GF-D8 (cell line): ENCODE results near the gene TRIM46.

Experiments
- DNase-seq: peaks from one replicate; lab custom pipeline; 2025; lab: John Stamatoyannopoulos, UW

TRIM46 gene

DNA sequence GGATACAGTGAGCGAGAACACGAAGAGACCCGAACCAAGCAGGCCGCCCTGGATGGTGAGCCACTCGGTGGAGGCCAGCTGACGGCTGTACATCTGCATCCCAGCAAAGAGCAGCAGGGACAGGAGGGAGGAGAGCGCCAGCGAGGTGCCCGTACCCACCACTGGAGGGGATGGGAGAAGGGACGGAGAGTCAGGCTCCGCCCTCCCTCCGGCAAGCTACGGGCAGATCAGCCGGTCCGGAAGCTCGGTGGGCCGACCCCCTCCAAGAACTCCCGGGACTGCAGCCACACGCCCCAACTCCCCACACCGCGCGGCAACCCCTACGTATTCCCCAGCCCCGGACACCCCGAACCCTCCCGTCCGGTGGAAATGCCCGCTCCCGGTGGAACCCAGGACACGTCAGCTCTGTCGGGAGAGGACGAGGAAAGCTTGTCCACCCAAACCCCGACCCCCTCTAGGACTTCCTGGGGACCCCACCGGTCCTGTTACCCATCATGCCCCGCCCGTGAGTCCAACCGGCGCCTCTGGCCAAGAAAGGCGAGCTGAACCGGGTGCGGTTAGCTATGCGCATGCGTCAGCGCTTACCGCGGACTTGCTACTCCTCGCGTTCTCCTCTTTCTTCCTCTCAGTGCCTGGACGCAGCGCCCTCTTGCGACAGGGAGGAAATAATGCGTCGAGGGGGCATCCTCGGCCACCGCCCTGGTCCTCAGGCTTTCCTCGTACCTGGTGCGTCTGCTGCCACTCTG, 744 bp upstream of the TRIM46 start, which contains the start of gene KRTCAP2:
KRTCAP2 (minus strand) TSS at position 573 of the 746 bp plus-strand sequence; CDS start at position 493, 80 bp downstream.
- peak; percentile 82 for DNase-seq

DNA sequence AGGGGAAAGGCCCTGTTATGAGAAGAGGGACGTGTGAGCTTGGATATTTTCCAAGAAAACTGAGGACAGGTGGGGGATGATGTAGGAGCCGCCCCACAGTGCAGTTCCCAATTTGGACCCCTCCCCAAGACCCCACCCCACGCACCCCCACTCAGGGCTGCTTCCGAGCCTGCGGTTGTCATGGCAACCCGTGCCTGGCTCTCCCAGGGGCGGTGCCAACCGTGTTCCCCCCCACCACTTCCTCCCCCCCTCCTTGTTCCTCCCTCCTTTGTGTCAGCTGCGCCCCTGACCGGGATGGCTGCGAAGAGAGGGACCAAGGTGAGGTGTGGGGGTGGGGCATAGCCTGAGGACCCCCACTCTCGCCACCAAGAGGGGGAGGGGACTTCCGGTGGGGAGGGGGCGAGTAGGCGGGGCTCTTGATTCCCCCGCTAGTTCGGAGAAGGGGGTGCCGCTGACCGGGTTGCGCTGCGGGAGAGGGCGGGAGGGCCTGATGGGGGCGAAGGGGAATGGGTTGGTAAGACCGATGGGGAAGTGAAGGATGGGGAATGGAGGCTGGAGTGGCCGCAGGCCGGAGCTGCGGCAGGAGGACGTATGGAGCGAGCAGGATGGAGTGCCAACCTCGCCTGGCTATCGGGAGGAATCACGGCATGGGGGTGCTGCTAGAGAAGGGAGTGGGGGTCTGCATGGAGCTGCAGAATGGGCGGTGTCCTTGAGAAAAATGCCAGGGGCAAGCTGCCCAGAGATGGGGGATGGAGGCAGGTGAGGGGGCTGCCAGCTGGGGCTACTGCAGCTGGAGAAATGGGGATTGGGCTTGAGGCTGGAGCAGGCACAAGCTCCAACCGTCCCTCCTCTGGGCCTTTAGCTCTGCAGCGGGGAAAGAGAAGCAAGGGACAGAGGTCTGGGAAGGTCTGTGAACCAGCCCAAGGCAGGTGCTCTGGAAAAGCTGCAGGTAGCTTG, 953 bp downstream of the TRIM46 start:
- DNase-seq: no peak

DNA sequence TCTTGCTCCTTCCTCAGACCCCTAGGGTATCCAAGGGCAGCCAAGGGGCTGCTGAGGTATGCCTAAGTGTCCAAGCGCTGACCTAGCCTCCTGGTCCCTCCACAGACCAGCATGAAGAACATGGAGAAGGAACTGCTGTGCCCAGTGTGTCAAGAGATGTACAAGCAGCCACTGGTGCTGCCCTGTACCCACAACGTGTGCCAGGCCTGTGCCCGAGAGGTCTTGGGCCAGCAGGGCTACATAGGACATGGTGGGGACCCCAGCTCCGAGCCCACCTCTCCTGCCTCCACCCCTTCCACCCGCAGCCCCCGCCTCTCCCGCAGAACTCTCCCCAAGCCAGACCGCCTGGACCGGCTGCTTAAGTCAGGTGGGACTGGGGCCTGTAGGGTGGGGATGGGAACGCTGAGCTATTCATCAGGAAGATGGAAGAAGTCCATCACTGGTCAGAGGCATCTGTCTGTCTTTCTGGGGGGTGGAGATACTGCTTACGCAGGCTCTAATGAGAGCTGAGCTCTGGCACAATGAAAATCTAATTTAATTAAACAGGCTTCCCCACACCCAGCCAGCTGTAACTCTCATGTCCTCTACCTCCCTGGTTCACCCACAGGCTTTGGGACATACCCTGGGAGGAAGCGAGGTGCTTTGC, 1.8 kb downstream of the TRIM46 start:
- DNase-seq: no peak

DNA sequence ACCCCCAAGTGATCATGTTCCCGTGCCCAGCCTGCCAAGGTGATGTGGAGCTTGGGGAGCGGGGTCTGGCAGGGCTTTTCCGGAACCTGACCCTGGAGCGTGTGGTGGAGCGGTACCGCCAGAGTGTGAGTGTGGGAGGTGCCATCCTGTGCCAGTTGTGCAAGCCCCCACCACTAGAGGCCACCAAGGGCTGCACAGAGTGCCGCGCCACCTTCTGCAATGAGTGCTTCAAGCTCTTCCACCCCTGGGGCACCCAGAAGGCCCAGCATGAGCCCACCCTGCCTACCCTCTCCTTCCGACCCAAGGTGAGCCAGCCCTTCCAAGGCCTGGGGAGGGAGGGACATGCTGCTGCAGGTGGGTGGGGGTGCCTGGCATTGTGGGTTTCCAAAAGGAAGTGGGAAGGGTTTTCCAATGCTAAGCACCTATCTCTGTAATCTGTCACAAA, 2.3 kb downstream of the TRIM46 start:
- peak; percentile 50 for DNase-seq

DNA sequence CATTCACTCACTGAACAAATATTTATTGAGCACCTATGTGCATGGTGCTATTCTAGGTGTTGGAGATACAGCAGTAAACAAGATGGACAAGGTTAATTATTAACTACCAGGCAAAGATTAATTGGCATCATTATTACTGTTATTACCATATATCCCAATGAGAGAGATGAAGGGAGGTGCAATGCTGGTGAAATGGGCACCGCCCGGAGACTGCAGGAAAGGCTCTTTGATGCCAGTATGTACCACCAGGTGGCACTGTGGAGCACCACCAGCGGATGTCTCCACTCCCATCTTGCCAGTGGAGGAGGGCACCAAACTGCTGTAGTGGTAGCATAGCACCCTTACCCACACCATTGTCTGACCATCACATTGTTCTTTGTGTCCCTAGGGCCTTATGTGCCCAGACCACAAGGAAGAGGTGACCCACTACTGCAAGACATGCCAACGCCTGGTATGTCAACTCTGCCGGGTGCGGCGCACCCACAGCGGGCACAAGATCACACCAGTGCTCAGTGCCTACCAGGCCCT, 3.0 kb downstream of the TRIM46 start:
- DNase-seq: peak; percentile 30

DNA sequence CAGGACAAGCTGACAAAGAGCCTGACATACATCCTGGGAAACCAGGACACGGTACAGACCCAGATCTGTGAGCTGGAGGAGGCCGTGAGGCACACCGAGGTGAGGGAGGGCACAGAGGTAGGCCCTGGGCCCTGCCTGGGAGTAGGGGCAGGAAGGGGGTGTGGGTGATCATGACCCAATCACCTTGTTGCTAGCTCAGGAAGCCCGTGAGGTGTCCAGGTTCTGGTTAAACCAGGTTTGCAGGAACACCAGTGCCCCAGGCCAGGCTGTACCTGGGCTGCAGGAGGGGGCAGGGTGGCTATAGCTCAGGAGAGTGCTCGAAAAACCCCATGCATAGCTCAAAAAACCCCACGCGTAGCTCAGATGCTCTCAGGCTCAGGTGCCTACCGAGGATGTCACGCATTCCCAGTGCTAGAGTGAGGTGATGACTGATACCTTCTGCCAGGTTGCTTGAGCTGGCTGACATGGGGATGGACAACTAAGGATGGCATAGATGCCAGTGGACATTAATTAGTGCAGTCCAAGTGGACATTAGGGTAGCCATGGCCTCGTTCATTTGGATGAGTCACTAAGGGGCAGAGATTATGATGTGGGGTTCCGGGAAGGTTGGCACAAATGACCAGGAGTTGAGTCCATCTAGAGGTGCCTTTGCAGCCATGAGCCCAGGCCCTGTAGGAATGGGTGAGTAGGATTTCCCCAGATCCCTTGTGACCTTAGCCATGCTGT, 3.7 kb downstream of the TRIM46 start:
- DNase-seq: no peak

DNA sequence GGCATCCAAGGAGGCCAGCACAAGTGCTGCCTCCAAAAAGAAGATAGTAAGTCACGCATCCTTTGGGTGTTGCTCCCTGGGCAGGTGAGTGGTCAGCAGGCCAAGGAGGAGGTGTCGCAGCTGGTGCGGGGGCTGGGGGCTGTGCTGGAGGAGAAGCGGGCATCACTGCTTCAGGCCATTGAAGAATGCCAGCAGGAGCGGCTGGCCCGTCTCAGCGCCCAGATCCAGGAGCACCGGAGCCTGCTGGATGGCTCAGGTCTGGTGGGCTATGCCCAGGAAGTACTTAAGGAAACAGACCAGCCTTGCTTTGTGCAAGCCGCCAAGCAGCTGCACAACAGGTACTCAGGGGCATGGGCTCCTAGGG, 4.3 kb downstream of the TRIM46 start:
- DNase-seq: no peak

DNA sequence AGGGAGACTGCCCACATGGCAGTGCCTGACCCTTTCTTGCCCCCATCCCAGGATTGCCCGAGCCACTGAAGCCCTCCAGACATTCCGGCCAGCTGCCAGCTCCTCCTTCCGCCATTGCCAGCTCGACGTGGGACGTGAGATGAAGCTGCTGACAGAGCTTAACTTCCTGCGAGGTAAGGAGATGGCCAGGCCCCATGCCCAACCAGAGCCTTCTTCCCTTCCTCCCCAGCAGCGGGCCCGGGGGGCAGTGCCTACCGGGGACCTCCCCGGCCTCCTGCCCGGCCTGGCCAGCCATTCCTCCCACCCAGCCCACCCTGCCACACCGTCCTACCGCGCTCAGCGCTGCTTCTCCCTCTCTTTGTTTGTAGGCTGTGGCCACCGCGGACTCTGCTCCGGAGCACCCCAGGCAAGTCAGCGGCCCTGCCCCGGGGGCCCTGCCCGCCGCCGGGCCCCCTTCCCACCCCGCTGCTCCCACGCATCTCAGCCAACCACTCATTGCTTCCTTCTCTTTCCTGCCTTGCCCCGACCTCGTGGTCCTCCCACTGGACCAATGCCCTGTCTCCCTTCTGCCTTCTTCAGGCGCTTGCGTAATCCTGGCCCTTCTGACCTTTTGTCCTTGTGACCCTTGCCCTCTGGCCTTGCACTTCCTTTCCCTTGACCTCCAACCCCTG, 4.9 kb downstream of the TRIM46 start:
- DNase-seq: no peak

DNA sequence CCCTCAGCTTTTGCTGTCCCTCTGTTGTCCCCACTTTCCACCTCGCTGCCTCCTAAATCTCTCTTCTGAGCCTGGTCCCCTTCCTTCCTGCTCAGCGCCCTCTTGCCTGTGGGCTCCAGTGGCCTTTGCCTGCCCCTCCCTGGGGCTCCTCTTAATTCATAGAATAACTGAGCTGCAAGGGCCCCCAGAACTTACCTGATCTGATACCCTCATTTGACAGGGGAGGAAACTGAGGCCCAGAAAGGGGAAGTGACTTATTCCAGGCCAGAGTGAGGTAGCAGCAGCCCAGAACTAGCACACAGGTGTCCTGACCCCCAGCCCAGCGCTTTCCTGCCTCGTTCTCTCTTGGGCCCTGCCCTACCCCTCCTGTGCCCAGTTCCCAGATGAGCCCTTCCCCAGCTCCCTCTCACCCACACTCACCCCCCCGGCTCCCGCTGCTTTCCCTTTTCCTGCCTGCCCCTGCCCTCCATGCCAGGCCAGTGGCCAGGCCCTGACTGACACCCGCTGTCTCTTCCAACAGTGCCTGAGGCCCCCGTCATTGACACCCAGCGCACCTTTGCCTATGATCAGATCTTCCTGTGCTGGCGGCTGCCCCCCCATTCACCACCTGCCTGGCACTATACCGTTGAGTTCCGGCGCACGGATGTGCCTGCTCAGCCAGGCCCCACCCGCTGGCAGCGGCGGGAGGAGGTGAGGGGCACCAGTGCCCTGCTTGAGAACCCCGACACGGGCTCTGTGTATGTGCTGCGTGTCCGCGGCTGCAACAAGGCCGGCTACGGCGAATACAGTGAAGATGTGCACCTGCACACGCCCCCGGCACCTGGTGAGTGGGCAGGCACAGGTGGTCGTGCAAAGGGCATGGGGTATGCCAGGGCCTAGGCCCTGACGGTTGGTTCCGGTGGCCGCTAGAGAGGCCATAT, 5.7 kb downstream of the TRIM46 start:
- DNase-seq: no peak

DNA sequence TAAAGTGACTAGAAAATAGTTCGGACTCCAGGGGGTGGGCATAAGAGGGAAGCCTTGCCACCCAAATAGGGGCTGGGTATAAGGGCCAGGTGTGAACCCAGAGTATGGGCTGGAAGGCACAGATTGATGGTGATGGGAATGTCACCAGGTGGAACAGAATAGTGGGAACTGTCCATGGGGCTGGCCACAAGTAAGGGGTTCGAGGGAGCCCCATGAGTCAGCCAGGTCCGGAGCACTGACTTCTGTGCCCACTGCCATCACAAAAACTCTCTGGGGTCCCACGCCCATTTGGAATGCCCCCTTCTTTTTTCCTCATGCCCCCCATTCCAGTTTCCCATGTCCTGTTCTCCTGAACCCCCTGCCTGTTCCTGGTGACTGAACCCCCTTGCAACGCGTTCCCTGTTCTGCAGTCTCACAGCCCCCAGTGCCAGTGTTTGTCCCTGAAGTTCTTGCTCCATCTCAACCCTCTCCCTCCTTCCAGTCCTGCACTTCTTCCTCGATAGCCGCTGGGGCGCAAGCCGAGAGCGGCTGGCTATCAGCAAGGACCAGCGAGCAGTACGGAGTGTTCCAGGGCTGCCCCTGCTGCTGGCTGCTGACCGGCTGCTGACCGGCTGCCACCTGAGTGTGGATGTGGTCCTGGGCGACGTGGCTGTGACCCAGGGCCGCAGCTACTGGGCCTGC, 7.9 kb downstream of the TRIM46 start:
- no peak for DNase-seq

DNA sequence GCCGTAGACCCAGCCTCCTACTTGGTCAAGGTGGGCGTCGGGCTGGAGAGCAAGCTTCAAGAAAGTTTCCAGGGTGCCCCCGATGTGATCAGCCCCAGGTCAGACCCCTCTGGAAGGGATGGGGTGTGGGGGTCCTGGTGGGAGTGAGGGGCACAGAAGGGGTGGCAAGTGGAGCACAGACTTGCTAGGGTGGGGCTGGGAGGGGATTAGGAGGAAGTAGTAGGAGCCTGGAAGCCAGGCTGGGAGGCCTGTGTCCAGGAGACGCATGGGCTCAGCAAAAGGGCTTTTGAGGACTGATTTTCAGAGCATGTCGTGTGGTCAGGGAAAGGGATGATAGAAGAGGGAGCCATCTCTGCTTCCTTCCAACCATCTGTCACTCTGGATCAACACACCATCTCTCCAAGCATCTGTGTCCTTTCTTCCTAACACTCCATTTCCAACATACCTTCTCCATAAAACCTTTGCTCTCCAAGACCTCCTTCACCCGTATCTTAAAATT, 8.5 kb downstream of the TRIM46 start:
- no peak for DNase-seq

DNA sequence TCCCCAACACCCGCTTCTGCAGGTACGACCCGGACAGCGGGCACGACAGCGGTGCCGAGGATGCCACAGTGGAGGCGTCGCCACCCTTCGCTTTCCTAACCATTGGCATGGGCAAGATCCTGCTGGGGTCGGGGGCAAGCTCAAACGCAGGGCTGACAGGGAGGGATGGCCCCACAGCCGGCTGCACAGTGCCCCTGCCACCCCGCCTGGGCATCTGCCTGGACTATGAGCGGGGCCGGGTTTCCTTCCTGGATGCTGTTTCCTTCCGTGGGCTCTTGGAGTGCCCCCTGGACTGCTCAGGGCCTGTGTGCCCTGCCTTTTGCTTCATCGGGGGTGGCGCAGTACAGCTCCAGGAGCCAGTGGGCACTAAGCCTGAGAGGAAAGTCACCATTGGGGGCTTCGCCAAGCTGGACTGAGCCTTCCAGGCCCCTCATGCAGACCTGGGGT, 10.1 kb downstream of the TRIM46 start:
- DNase-seq: no peak

DNA sequence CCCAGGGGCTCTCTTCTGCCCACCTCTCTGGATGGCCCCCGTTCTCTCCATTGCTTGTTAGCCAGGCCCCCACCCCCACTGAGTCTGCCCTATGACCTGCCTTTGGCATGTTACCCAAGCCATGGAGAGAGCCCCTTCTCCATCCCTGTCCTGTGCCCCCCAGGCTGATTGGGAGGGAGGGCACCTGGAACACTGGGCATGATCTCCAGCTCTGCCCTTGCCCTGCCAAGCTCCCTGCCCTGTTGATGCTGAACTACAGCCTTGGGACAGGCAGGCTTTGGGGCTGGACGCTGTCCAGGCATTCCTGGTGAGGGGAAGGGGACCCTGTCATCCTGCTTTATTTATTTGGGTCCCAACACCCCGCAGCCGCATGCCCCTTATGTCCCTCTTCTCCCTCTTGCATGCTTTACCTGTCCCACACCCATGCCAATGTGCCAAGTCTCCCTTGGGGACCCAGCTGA, 10.7 kb downstream of the TRIM46 start:
- DNase-seq: no peak

DNA sequence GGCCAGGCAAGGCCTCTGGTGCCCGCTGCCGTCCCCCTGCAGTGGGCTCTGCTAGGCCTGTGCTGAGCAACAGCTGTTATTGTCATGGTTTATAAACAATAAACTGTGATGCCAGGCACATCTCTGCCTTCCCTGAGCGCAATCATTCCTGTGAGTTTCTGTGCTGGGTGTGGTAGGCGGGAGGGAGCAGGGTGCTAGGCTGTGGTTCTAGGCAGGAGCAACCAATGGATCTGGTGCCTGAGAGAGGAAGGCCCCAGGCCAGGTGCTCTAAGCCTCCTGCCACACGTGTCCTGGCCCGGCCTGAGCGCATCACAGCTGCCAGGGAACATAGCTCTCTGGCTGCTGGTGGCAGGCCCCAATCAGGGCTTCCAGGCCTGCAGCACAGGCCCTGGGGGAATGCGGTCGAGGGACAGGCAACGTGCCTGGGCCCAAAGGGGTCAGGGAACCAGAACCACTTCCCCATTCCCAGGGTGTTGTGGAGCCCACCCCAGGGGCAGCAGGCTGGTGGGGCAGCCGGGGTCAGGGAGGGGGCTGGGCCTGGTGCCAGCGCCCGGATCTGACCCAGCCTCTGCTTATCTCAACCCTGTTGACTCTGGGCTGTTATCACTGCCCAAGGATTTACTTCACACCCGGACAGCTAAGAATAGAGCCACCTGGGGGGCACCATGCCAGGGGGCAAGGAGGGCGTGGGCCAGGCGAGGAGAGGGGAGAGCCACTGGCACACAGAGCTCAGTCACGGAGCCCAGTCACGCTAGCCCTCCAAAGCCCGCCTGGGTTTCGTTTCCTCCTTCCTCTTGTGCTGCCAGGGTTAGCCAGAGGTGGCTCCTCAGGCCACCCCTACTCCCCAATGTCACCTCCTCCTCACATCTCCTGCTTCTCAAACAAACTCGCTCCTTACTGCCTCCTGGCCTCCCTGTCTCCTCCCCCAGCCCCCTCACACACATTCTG, 11.5 kb downstream of the TRIM46 start:
- DNase-seq: peak; percentile 17

DNA sequence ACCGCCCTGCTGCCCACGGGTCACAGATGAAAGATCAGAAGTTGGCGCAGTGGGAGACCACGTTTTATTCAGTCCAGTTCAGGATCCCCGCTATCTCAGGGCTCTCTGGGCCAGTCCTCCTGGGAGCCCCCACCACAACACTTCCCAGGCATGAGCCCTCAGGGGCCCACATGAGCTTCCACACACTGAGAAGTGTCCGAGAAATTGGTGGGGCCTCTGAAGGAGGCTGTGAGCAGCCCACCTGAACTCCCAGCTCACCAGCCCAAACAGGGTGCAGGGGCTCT, 12.1 kb downstream of the TRIM46 start:
- no peak for DNase-seq

DNA sequence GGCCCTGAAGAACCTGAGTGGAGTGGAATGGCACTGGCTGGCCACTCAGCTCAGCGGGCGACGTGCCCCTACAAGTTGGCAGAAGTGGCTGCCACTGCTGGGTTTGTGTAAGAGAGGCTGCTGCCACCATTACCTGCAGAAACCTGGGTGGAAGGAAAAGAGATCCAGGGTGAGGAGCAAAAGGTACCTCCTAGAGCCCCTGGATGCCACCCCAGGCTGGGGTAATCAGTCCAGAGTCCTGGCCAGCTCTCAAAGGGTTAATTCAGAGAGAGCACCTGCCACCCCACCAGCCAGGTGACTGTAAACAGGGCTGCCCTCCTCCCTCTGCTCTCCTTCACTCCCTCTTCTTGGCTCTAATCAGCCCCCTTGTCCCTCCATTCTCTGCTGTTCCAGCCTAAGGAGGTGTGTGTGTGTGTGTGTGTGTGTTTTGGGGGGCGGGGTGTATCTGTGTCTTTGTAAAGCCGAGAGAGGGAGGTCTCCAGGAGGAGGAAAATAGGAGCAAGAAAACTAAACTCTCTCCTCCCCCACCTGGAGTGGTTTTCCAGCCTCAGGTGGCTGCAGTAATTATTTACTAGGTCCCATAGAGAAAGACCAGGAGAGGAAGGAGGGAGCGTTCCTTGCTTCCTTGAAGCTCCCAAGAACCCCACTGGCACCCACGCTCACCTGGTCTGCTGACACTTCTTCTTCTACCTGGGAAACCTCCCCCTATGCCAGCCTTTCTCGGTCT, 12.6 kb downstream of the TRIM46 start:
- no peak for DNase-seq

DNA sequence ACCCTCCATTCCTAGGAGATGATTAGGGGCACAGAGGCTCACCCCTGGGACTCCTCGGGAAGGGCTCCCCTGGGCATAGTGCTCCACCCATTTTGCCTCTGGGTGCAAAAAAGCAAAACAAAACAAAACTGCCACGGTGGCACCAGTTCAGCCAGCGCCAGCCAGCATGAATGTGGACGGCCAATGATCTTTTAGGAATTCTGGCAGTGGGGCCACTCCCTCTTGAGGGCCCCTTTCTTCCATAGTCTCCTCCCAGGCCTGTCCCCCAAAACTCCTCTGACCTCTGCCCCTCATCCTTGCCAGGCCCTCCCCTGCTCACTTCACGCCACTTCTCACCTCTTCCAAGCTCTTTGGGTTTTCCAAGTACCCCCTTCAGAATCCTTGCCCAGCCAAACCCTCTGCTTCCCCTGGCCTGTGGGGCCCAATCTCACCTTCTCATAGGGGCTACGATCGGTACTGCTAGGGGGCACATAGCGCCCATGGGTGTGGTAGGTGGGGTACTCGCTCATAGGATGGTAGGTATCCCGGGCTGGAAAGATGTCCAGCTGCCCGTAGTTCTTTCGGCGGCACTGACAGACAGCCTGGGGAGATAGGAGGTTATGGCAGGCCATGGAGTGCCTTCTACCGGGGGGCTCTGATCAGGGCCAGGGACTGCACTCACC, 13.3 kb downstream of the TRIM46 start:
- DNase-seq: no peak
